ENCODE measurements around the gene AOPEP.

The AOPEP gene

GRCh38 chr9:94851892-94852291, 125.4 kb downstream of the AOPEP start:
- TF ChIP-seq CREB1 (IDR thresholded peaks at IDR 0.05; ENCODE audit: low read depth), result no peak
- no peak for TF ChIP-seq TAF1 (IDR thresholded peaks at IDR 0.05; ENCODE audit: low read depth)
- TF ChIP-seq YY1 (IDR thresholded peaks at IDR 0.05; ENCODE audit: low read depth), result no peak

GRCh38 chr9:94852373-94852772, 125.9 kb downstream of the AOPEP start:
- no peak for TF ChIP-seq ZBTB7A (IDR thresholded peaks at IDR 0.05; ENCODE audit: low read depth)
- TF ChIP-seq FOXM1 (IDR thresholded peaks at IDR 0.05; ENCODE audit: borderline replicate concordance, low read depth), result no peak
- no peak for TF ChIP-seq YY1 (IDR thresholded peaks at IDR 0.05; ENCODE audit: low read depth)
- TF ChIP-seq NFIC (IDR thresholded peaks at IDR 0.05), result no peak
- no peak for TF ChIP-seq TEAD4 (IDR thresholded peaks at IDR 0.05)
- TF ChIP-seq CEBPB (IDR thresholded peaks at IDR 0.05), result no peak
- no peak for TF ChIP-seq MAX (IDR thresholded peaks at IDR 0.05)
- TF ChIP-seq REST (IDR thresholded peaks at IDR 0.05; ENCODE audit: low read depth), result no peak
- no peak for TF ChIP-seq CREB1 (IDR thresholded peaks at IDR 0.05; ENCODE audit: low read depth)
- no peak for TF ChIP-seq EGR1 (IDR thresholded peaks at IDR 0.05)
- no peak for TF ChIP-seq TCF12 (IDR thresholded peaks at IDR 0.05; ENCODE audit: low read depth)
- TF ChIP-seq EP300 (IDR thresholded peaks at IDR 0.05; ENCODE audit: borderline replicate concordance), result no peak
- TF ChIP-seq USF1 (IDR thresholded peaks at IDR 0.05), result no peak
- no peak for TF ChIP-seq RAD21 (IDR thresholded peaks at IDR 0.05; ENCODE audit: low read depth)
- no peak for TF ChIP-seq TAF1 (IDR thresholded peaks at IDR 0.05; ENCODE audit: low read depth)

- TF ChIP-seq REST (IDR thresholded peaks at IDR 0.05; ENCODE audit: low read depth) (no peak), CEBPB (IDR thresholded peaks at IDR 0.05) (no peak), MAX (IDR thresholded peaks at IDR 0.05) (no peak), TAF1 (IDR thresholded peaks at IDR 0.05; ENCODE audit: low read depth) (no peak), YY1 (IDR thresholded peaks at IDR 0.05; ENCODE audit: low read depth) (no peak), ZBTB7A (IDR thresholded peaks at IDR 0.05; ENCODE audit: low read depth) (no peak), EGR1 (IDR thresholded peaks at IDR 0.05) (no peak), EP300 (IDR thresholded peaks at IDR 0.05; ENCODE audit: borderline replicate concordance) (no peak), USF1 (IDR thresholded peaks at IDR 0.05) (no peak), TEAD4 (IDR thresholded peaks at IDR 0.05) (no peak), FOXM1 (IDR thresholded peaks at IDR 0.05; ENCODE audit: borderline replicate concordance, low read depth) (no peak), TCF12 (IDR thresholded peaks at IDR 0.05; ENCODE audit: low read depth) (no peak), NFIC (IDR thresholded peaks at IDR 0.05) (no peak), RAD21 (IDR thresholded peaks at IDR 0.05; ENCODE audit: low read depth) (no peak), CREB1 (IDR thresholded peaks at IDR 0.05; ENCODE audit: low read depth) (no peak)
Measured at GRCh38 chr9:94853887-94854286, 127.4 kb downstream of the AOPEP start.

GRCh38 chr9:94855903-94856302, 129.4 kb downstream of the AOPEP start:
- TF ChIP-seq TCF12 (IDR thresholded peaks at IDR 0.05; ENCODE audit: low read depth), result no peak
- TF ChIP-seq REST (IDR thresholded peaks at IDR 0.05; ENCODE audit: low read depth), result no peak
- TF ChIP-seq EGR1 (IDR thresholded peaks at IDR 0.05), result no peak
- no peak for TF ChIP-seq USF1 (IDR thresholded peaks at IDR 0.05)
- no peak for TF ChIP-seq RAD21 (IDR thresholded peaks at IDR 0.05; ENCODE audit: low read depth)
- TF ChIP-seq TAF1 (IDR thresholded peaks at IDR 0.05; ENCODE audit: low read depth), result no peak
- TF ChIP-seq MAX (IDR thresholded peaks at IDR 0.05), result no peak
- TF ChIP-seq YY1 (IDR thresholded peaks at IDR 0.05; ENCODE audit: low read depth), result no peak
- no peak for TF ChIP-seq ZBTB7A (IDR thresholded peaks at IDR 0.05; ENCODE audit: low read depth)
- TF ChIP-seq CEBPB (IDR thresholded peaks at IDR 0.05), result no peak
- no peak for TF ChIP-seq FOXM1 (IDR thresholded peaks at IDR 0.05; ENCODE audit: borderline replicate concordance, low read depth)
- no peak for TF ChIP-seq CREB1 (IDR thresholded peaks at IDR 0.05; ENCODE audit: low read depth)
- no peak for TF ChIP-seq NFIC (IDR thresholded peaks at IDR 0.05)
- no peak for TF ChIP-seq EP300 (IDR thresholded peaks at IDR 0.05; ENCODE audit: borderline replicate concordance)
- TF ChIP-seq TEAD4 (IDR thresholded peaks at IDR 0.05), result no peak
